GM15510 (cell line): ENCODE measurements around the gene ADAMTS12.

Experiments
- POLR2A ChIP-seq: IDR thresholded peaks from 3 replicates; pipeline ENCODE4 v1.6.1; 2011; ENCODE audit warnings: borderline replicate concordance; ENCODE audit not compliant: insufficient read length; ENCODE audit errors: extremely low read depth

ADAMTS12 gene

GRCh38 chr5:33671700-33672291, 220.0 kb downstream of the ADAMTS12 start:
- no peak for TF ChIP-seq POLR2A

GRCh38 chr5:33662722-33663427, 228.9 kb downstream of the ADAMTS12 start:
- TF ChIP-seq POLR2A, result no peak

- TF ChIP-seq POLR2A, result no peak
Observed at GRCh38 chr5:33659526-33660169, 232.1 kb downstream of the ADAMTS12 start.

DNA sequence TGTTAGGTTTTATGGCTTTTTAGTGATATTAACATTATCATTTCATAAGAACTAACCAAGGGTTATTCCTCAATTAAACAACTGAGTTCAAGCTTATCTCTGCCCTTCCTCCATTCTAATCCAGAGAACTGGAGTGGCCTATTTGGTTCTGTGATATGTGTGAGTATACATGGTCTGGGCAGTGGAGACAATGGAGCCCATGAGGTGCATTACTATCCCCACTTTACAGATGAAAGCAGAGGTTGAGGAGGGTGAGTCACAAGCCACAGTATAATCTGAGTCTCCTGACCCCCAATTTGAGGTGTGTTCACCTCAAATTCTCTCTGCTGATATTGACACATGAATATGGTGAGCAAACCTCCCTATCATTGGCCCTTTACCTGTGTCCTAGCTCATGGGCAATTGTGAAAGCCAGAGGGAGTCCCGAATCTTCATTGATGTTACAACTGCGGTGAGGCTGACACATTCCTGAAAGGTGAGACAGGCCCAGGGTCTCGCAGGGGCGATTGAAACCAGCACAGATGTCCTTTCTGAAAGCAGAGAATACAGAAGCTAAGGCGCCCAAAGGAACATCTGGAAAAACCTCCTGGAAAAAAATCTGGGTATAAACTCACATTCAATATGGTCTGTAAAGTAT, 233.9 kb downstream of the ADAMTS12 start:
- TF ChIP-seq POLR2A, result no peak

- TF ChIP-seq POLR2A, result no peak
Observed at GRCh38 chr5:33657176-33657575, 234.6 kb downstream of the ADAMTS12 start.

DNA sequence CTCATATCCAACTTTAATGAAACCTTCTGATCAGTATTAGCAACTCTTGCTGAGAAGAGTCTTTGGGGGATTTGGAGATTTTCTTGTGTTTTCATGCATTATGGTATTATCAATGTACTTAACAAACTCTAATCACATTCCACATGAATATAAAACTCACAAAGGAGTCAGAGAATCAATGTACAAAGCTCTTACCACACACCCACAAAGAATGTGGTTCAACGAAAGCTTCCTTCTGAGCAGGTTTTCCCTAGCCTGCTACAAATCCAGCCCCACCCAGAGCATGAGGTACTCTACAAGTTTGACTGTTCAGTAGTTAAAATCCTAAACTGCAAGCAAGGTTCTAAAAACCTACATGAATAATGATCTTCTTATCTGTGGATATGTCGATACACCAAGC, 240.9 kb downstream of the ADAMTS12 start:
- TF ChIP-seq POLR2A, result no peak

DNA sequence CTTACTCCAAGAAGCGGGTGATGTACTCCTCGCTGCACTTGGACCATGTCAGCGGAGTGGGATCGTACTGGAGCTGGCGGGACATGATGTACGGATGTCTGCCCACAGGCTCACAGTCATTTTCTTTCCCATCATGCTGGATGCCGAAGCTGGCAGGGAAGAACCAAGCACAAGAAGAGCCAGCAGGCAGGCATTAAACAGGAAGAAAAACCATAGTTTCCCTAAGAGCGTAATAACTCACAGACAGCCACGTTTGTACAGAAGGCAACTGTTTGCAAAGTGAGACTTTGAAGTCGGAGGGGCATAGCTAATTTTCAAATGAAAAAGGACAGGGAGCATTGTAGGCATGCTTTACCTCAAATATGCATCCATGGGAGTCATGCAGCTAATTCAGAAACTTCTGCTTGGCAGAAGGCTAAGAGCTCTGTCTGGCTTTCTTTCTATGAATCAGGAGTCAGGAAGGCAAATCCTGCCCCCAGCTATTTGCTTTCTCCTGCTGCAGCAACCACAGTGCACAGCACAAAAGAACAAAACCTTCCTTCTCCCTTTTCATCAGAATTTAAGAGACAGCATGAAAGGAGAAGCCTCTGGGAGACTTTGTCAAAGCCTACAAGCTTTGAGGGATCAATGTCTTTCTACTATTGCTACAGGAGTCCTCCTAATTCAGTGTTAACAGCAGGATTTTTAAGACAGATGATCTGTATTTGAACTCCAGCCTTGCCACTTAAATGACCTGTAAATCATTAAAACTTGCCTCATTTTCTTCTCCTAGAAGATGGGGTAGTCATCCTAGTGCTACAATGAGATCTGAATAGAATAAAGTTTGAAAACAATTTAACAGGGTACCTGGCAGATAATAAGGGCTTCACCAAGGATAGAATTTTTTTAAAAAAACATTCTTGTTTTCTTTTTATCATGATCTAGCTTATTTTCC, 242.0 kb downstream of the ADAMTS12 start:
- TF ChIP-seq POLR2A, result no peak

- no peak for TF ChIP-seq POLR2A
Observed at GRCh38 chr5:33641744-33642505, 249.9 kb downstream of the ADAMTS12 start.

DNA sequence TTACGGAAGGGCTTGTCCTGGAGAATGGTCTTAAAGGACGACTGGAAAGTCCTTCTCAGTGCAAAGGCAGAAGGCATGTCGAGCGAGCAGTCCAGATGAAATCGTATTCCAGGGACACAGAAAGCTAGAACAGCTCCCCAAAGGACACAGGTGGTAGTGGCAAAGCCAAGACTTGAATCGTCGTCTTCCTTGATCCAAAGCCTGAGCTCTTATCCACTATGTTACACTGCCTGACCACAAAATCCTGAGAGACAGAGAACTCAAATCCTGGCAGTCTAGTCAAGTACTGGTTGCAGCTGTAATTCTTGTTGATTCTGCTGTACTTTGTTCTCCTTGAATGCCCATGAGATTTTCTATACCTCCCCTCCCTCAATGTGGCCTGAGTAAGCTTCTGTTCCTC, 252.3 kb downstream of the ADAMTS12 start:
- TF ChIP-seq POLR2A, result no peak

GRCh38 chr5:33637011-33637410, 254.8 kb downstream of the ADAMTS12 start:
- no peak for TF ChIP-seq POLR2A

DNA sequence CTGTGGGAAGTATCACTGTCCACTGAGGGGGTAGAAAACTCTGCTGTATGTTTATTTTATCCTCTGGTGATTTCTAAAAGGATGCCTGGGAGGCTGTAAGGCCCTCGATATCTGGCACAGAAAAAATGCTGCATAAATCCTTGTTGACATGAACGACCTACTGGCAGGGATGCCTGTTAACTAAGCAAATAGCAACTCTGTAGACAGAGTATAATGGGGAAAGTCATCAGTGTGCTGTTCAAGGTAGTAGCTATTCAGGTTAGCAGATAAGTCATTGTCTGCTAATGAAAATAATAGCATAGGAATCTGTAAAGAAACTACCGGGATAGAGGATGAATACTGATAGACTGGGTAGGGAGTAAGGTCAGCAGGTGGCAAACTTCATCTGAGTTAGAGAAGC, 256.2 kb downstream of the ADAMTS12 start:
- no peak for TF ChIP-seq POLR2A

GRCh38 chr5:33633699-33634098, 258.1 kb downstream of the ADAMTS12 start:
- TF ChIP-seq POLR2A, result no peak

- no peak for TF ChIP-seq POLR2A
Observed at GRCh38 chr5:33631786-33632185, 260.0 kb downstream of the ADAMTS12 start.

GRCh38 chr5:33631139-33631538, 260.7 kb downstream of the ADAMTS12 start:
- TF ChIP-seq POLR2A, result no peak
